ENCODE measurements around the gene IL1RAPL2. TPM values are rescaled to one million over a fixed set of nuclear protein-coding genes. Genes with fewer than 3 reads are reported as not detected.

The IL1RAPL2 gene
- total and polyA plus RNA-seq, 4 donors = 2.0 TPM; not detected in 3

DNA sequence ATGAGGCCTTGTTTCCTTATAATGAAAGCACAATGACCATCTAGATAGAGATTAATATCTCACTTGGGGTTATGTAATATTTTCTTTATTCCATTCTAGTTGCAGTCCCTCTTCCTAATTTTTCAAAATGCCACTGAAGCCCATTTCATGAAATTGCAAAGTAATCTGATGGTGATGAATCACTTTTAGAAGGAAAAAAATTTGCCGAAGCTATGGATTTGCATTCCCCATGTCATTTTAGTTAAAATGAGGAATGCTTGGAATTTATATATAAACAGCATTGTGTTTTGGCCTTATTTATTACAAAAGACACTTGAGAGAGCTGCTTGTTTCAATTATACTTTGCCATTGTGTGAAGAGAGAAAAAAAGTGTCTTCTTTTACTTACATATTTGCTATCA is 896.2 kb downstream of the IL1RAPL2 start:
- no peak for ATAC-seq (ENCODE audit: insufficient read depth, low FRiP score)
- WGBS, 2 donors = 80 to 88% methylated on average over 1 of the region's 1 CpG
- H3K9ac ChIP-seq (ENCODE audit: insufficient read depth in 1 of 2, low read length in 2 of 2) = no peak overlapping the region
- TF ChIP-seq CTCF (IDR thresholded peaks at IDR 0.05; ENCODE audit: control extremely low read depth, extremely low read depth) = no peak
- no peaks in the 10 kb centered on the region for H3K4me1 ChIP-seq (ENCODE audit: control insufficient read depth in 5 of 5, insufficient read depth in 5 of 5, low read length in 5 of 5)
- H3K9me3 ChIP-seq (ENCODE audit: control insufficient read depth in 4 of 4, insufficient read depth in 3 of 4, low read length in 3 of 4) = no peaks in the 10 kb centered on the region
- H3K27me3 ChIP-seq (ENCODE audit: control insufficient read depth in 3 of 3, insufficient read depth in 3 of 3, low read length in 2 of 3) = peaks cover 0 to 25% (median 2%) of the 10 kb centered on the region in 3 donors
- no peak overlapping the region for H3K27ac ChIP-seq (ENCODE audit: low read depth in 1 of 2, low read length in 1 of 2)
- no peaks in the 10 kb centered on the region for H3K36me3 ChIP-seq (ENCODE audit: control insufficient read depth in 4 of 4, insufficient read depth in 4 of 4, low read length in 4 of 4)
- DNase-seq = no peak
- no peak overlapping the region for H3K4me3 ChIP-seq

DNA sequence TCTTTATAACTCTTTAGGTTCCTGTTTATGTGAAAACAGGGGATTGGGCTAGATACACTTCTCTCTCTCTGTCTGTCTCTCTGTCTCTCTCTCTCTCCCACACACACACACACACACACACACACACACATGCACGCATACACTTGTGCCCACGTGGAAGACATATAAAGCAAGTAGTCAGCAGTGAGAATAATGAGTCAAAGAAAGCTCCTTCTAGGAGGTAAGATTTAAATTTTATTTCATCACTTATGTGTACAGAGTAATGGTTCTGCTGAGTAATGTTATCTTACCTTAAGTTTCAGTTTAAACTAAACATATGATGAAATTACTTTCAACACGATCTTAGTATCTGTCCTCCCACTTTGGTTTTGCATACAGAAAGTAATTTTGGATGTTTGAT is 897.5 kb downstream of the IL1RAPL2 start:
- H3K9me3 ChIP-seq (ENCODE audit: control insufficient read depth in 4 of 4, insufficient read depth in 3 of 4, low read length in 3 of 4) = no peaks in the 10 kb centered on the region
- WGBS, 2 donors = 46 to 76% methylated on average over 3 of the region's 3 CpGs
- no peak overlapping the region for H3K27ac ChIP-seq (ENCODE audit: low read depth in 1 of 2, low read length in 1 of 2)
- no peak overlapping the region for H3K4me3 ChIP-seq
- H3K9ac ChIP-seq (ENCODE audit: insufficient read depth in 1 of 2, low read length in 2 of 2) = no peak overlapping the region
- H3K27me3 ChIP-seq (ENCODE audit: control insufficient read depth in 3 of 3, insufficient read depth in 3 of 3, low read length in 2 of 3) = peaks cover 0 to 33% (median 2%) of the 10 kb centered on the region in 3 donors
- TF ChIP-seq CTCF (IDR thresholded peaks at IDR 0.05; ENCODE audit: control extremely low read depth, extremely low read depth) = no peak
- DNase-seq (no peak), ATAC-seq (ENCODE audit: insufficient read depth, low FRiP score) (no peak)
- no peaks in the 10 kb centered on the region for H3K36me3 ChIP-seq (ENCODE audit: control insufficient read depth in 4 of 4, insufficient read depth in 4 of 4, low read length in 4 of 4)
- no peaks in the 10 kb centered on the region for H3K4me1 ChIP-seq (ENCODE audit: control insufficient read depth in 5 of 5, insufficient read depth in 5 of 5, low read length in 5 of 5)

- DNase-seq (no peak), ATAC-seq (ENCODE audit: insufficient read depth, low FRiP score) (no peak)
- H3K27me3 ChIP-seq (ENCODE audit: control insufficient read depth in 3 of 3, insufficient read depth in 3 of 3, low read length in 2 of 3) = peaks cover 0 to 33% (median 0%) of the 10 kb centered on the region in 3 donors
- 80 to 93% methylated on average over 2 of the region's 2 CpGs for WGBS, 2 donors
- no peak overlapping the region for H3K4me3 ChIP-seq
- no peaks in the 10 kb centered on the region for H3K36me3 ChIP-seq (ENCODE audit: control insufficient read depth in 4 of 4, insufficient read depth in 4 of 4, low read length in 4 of 4)
- no peaks in the 10 kb centered on the region for H3K9me3 ChIP-seq (ENCODE audit: control insufficient read depth in 4 of 4, insufficient read depth in 3 of 4, low read length in 3 of 4)
- no peak for TF ChIP-seq CTCF (IDR thresholded peaks at IDR 0.05; ENCODE audit: control extremely low read depth, extremely low read depth)
- no peaks in the 10 kb centered on the region for H3K4me1 ChIP-seq (ENCODE audit: control insufficient read depth in 5 of 5, insufficient read depth in 5 of 5, low read length in 5 of 5)
- H3K27ac ChIP-seq (ENCODE audit: low read depth in 1 of 2, low read length in 1 of 2) = no peak overlapping the region
- no peak overlapping the region for H3K9ac ChIP-seq (ENCODE audit: insufficient read depth in 1 of 2, low read length in 2 of 2)
Observed at GRCh38 chrX:105464618-105465017, 898.6 kb downstream of the IL1RAPL2 start.

- Histone ChIP-seq H3K27ac (ENCODE audit: low read depth in 1 of 2, low read length in 1 of 2) (no peak overlapping the region), H3K36me3 (ENCODE audit: control insufficient read depth in 4 of 4, insufficient read depth in 4 of 4, low read length in 4 of 4) (no peaks in the 10 kb centered on the region), H3K4me1 (ENCODE audit: control insufficient read depth in 5 of 5, insufficient read depth in 5 of 5, low read length in 5 of 5) (no peaks in the 10 kb centered on the region), H3K9me3 (ENCODE audit: control insufficient read depth in 4 of 4, insufficient read depth in 3 of 4, low read length in 3 of 4) (no peaks in the 10 kb centered on the region), H3K4me3 (no peak overlapping the region), H3K9ac (ENCODE audit: insufficient read depth in 1 of 2, low read length in 2 of 2) (no peak overlapping the region), H3K27me3 (ENCODE audit: control insufficient read depth in 3 of 3, insufficient read depth in 3 of 3, low read length in 2 of 3) (peaks cover 0 to 28% (median 9%) of the 10 kb centered on the region in 3 donors)
- ATAC-seq (ENCODE audit: insufficient read depth, low FRiP score) (no peak), DNase-seq (no peak)
- no peak for TF ChIP-seq CTCF (IDR thresholded peaks at IDR 0.05; ENCODE audit: control extremely low read depth, extremely low read depth)
Observed at GRCh38 chrX:105468741-105469140, 902.7 kb downstream of the IL1RAPL2 start.

All from lung (tissue), 12 donors.